ENCODE measurements around the gene RPAP3.

- TF ChIP-seq CTCF (IDR thresholded peaks at IDR 0.05) (no peak), POLR2A (IDR thresholded peaks at IDR 0.05) (no peak)
Observed at GRCh38 chr12:47754126-47754525, 48.3 kb upstream of the RPAP3 start.
